Mesangial cell (primary cell): Measurements from ENCODE around the gene ST6GALNAC4. TPM values are rescaled to one million over a fixed set of nuclear protein-coding genes. Genes with fewer than 3 reads are reported as not detected.

Source experiments
- total RNA-seq: library from RNA; depleted of rRNA; stranded (reverse); fragments of >200 nt; gene quantifications from 2 replicates; pipeline ENCODE4 v1.2.3, GENCODE V29; 2015

Gene ST6GALNAC4, protein sequence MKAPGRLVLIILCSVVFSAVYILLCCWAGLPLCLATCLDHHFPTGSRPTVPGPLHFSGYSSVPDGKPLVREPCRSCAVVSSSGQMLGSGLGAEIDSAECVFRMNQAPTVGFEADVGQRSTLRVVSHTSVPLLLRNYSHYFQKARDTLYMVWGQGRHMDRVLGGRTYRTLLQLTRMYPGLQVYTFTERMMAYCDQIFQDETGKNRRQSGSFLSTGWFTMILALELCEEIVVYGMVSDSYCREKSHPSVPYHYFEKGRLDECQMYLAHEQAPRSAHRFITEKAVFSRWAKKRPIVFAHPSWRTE
- total RNA-seq: 34.1 and 46.1 TPM in 2 replicates

DNA sequence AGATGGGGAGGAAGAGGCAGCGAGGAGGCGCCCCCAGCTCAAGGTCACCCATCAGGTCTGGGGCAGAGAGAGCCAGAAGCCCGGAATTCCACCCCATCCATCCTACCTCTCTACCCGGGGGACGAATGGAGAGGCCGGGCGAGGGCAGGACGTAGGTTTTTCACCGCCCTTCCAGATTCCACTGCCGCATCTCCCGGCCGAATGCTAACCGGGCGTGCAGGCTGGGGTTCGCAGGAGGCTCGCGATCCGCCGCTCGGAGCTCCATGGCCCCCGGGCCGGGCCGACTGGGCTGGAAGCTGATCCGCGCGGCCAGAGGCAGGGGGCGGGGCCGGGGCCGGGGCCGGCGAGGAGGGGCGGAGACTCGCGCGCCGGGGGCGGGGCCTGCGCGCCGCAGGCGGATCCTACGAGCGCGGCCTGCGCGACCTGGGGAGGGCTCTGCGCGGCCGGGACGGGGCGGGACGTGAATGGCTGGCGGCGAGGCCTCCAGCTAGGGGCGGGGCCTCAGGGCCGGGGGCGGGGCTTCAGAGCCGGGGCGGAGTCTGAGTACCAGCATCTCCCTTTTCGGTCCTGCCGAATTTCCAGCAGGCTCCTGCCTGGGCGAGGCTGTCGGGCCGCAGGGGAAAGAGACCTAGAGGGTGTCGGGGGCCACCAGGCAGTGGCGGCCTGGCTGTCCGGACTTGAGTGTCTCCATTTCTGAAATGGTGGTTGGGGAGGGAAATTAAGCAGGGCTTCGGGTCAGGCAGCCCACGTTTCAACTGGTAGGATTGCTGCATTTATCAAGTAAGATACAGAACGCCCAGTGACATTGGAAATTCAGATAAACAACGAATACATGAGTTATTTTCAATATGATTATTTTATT is at the start of gene ST6GALNAC4:
Gene ST6GALNAC4 (minus strand): TSS at position 322 of the 862 bp plus-strand sequence. CDS start 622 bp downstream, outside the sequence.

GRCh38 chr9:127937388-127938297 is 20.8 kb upstream of the ST6GALNAC4 start, which contains the start of gene DPM2:
Gene DPM2, minus strand, starts transcription at chr9:127937854. Its CDS starts 34 bp downstream, at chr9:127937820.

DNA sequence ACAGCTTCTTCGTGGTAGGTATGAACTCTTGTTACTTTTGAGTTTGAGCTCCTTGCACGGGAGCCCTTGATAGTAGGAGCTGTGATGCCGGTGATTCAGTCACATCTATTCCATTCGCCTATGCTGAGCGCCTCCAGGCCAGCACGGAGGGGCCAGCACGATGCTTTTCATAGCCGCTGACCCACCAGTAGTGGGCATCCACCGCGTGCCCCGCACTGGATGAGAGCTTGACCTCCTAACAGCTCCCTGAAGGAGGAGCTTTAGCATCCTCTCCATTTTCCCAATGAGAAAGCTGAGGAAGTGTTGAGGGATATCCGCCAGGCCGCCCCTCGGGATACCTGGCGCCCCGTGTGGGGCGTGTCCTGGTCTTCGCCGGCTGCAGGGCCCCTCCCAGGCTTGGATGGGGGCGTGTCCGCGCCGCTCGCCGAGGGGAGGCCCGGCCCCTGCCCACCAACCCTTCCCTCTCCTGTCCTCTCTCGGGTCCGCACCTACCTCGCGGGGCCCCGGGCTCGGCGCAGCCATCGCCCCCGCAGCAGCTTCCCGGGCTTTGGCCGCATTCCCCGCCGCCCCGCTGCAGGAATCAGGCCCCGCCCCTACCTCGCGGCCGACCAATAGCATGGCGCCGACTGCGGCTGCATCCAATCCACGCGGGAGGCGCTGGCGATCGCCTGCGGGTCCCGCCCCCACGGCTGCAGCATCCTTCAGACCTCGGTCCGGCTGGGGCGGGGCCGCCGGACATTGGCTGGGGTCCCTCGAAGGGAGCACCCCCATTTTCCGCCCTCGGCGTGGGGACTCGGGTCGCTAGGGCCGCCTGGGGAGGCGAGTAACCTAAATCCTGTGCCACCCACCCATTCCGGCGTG is 13.6 kb upstream of the ST6GALNAC4 start, which contains the start of gene PIP5KL1:
Gene PIP5KL1 (minus strand): TSS at position 547 of the 861 bp plus-strand sequence. CDS start 25 bp downstream, at position 522.

DNA sequence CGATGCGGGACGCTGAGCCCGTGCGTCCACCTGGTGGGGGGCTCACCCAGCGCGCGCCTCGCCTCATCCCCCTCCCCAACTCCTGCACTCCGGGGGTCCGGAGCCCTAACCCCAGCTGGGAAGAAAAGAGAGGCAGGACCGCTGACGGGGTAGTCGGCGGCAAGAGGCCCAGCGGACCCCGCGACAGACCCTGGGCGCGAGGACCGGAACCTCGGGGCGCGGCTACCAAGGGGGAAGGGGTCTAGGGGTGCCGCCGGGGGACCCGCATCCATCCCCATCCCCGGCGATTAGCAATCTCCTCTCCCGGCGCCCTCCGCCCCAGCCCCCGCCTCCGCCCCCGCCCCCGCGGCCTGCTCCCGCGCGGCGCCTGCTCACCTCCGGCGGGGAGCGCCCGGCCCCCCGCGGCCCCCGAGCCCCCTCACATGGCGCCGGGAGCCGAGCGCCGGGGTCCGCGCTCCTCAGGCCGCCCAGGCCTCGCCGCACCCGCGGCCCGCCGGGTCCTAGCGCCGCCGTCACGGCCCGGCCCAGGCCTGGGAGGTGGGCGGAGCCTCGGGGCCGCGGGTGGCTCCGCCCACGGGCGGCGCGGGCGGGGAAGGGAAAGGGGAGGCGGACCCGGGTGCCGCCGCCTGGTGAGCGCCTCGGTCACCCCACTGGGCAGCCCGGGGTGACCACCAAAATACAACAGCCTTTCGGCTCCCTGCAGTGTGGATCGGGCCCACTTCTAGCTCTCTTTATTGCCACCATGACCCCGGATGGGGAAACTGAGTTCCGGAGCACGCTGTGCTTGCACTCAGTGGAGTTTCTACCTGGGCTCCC is 17.5 kb downstream of the ST6GALNAC4 start, which contains the start of gene ST6GALNAC6:
Gene ST6GALNAC6 (minus strand): TSS at position 476 of the 816 bp plus-strand sequence. CDS start 1,622 bp downstream, outside the sequence.

DNA sequence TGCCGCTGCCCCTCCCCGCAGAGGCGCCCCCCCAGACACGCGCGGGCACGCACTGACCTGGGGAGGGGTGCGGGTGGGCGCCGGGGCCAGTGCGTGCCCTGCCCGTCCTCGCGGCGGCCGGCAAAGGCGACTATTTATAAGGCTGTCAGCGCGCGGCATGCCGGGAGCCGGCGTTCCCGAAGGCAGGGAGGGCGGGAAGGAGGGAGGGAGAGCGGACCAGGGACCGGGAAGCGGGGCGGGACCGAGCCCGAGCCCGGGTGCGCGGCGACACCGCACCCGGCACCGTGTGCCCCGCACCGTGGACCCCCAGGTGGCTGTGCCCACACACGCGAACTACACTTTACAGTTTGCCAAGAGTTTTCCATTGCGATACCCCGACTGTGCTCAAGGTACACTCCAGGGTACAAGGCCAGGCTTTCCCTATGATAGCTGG is 39.3 kb downstream of the ST6GALNAC4 start, which contains the start of gene AK1:
Gene AK1 (minus strand): TSS at position 110 of the 433 bp plus-strand sequence. CDS start 3,058 bp downstream, outside the sequence.

Other genes with a start within 250 kb of the ST6GALNAC4 start
- gene CFAP157, start 210.1 kb downstream of the ST6GALNAC4 start, total RNA-seq: not detected in 2 replicates
- 44.1 and 56.1 TPM in 2 replicates for gene PTRH1, start 201.4 kb downstream of the ST6GALNAC4 start, total RNA-seq
- gene TTC16, start 201.0 kb downstream of the ST6GALNAC4 start, total RNA-seq: under 0.01 TPM in 1 of 2 replicates, not detected in the other
- gene TOR2A, start 181.7 kb downstream of the ST6GALNAC4 start, total RNA-seq: 20.5 and 22.0 TPM in 2 replicates
- gene SH2D3C, start 138.4 kb downstream of the ST6GALNAC4 start, total RNA-seq: 0.25 TPM in 1 of 2 replicates, not detected in the other
- gene CDK9, start 131.0 kb downstream of the ST6GALNAC4 start, total RNA-seq: 24.3 and 44.4 TPM in 2 replicates
- 65.0 and 102 TPM in 2 replicates for gene FPGS, start 114.2 kb downstream of the ST6GALNAC4 start, total RNA-seq
- gene ENG, start 62.4 kb downstream of the ST6GALNAC4 start, total RNA-seq: 24.2 and 29.0 TPM in 2 replicates
- gene AK1, start 39.4 kb downstream of the ST6GALNAC4 start, total RNA-seq: 29.5 and 40.1 TPM in 2 replicates
- gene ST6GALNAC6, start 17.4 kb downstream of the ST6GALNAC4 start, total RNA-seq: 37.0 and 62.6 TPM in 2 replicates
- gene PIP5KL1, start 13.7 kb upstream of the ST6GALNAC4 start, total RNA-seq: 2.5 and 4.2 TPM in 2 replicates
- gene DPM2, start 20.8 kb upstream of the ST6GALNAC4 start, total RNA-seq: 32.8 and 39.1 TPM in 2 replicates
- 4.6 and 9.5 TPM in 2 replicates for gene EEIG1, start 63.9 kb upstream of the ST6GALNAC4 start, total RNA-seq
- gene NAIF1, start 150.3 kb upstream of the ST6GALNAC4 start, total RNA-seq: 8.3 and 8.5 TPM in 2 replicates
- 9.8 TPM in 2 replicates for gene SLC25A25, start 151.2 kb upstream of the ST6GALNAC4 start, total RNA-seq
- gene PTGES2, start 210.7 kb upstream of the ST6GALNAC4 start, total RNA-seq: 84.0 and 100 TPM in 2 replicates
- gene LCN2, start 232.4 kb upstream of the ST6GALNAC4 start, total RNA-seq: 1.9 TPM in 1 of 2 replicates, not detected in the other
- 177 and 374 TPM in 2 replicates for gene BBLN, start 243.2 kb upstream of the ST6GALNAC4 start, total RNA-seq